Stimulated activated effector memory CD8-positive, alpha-beta T cell treated with anti-CD3 and anti-CD28 coated beads, Interleukin-12 subunit alpha, Interleukin-12 subunit beta, amount 100 ng/mL, for 72 hours (primary cell): ENCODE results near the gene REEP1.
A peak's percentile ranks its signal among the peaks of the same experiment; 100 is the strongest.
"Not testable (repeated sequence)": the region's sequence is repeated elsewhere in the genome, so short reads cannot be mapped to it uniquely, and the experiment has no call there.

Experiments used
- ATAC-seq: fragments of 150-1000 bp; cut with Tn5 transposase; 2 replicates; pipeline ENCODE4 v1.10.0; 2021
- DNase-seq, 2 donors: peaks; one replicate each; pipeline ENCODE4 v3.0.0; 2021 to 2022; ENCODE audit warnings: low spot score in 2 of 2
- H3K27ac Mint-ChIP-seq: one replicate; pipeline ENCODE4 v1.8.0; 2022; ENCODE audit warnings: mild to moderate bottlenecking, mixed read lengths
- H3K36me3 Mint-ChIP-seq: one replicate; pipeline ENCODE4 v1.8.0; 2022; ENCODE audit warnings: mild to moderate bottlenecking, mixed read lengths
- H3K4me1 Mint-ChIP-seq: one replicate; pipeline ENCODE4 v1.8.0; 2022; ENCODE audit warnings: mixed read lengths
- H3K4me3 Mint-ChIP-seq: one replicate; pipeline ENCODE4 v1.8.0; 2022; ENCODE audit warnings: mild to moderate bottlenecking, mixed read lengths
- H3K9me3 Mint-ChIP-seq: one replicate; pipeline ENCODE4 v1.8.0; 2022; ENCODE audit warnings: mixed read lengths

Gene REEP1

DNA sequence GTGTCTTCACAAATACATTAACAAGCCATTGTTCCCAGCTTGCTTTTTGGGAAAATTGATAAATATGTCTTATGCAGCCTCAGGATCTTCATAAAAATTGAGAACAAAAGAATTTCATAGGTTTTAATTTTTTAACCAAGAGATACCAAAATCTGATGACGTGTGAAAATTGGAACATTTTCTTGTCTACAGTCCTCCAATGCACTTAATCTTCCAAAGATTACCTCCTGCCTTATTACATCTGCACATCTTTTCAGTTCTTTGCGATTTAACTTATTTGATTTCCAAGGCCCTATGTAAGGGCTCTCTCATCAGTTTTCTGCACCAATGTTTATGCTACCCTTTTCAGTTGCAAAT is 135.1 kb downstream of the REEP1 start:
- Mint-ChIP-seq H3K9me3 (no peaks in the 10 kb centered on the region), H3K27ac (no peak overlapping the region), H3K4me1 (peaks cover 26% of the 10 kb centered on the region), H3K36me3 (peaks cover 47% of the 10 kb centered on the region), H3K4me3 (no peak overlapping the region)
- ATAC-seq (no peak), DNase-seq (no peak)

GRCh38 chr2:86201671-86202335 is 135.6 kb downstream of the REEP1 start:
- Mint-ChIP-seq H3K9me3 (no peaks in the 10 kb centered on the region), H3K36me3 (peaks cover 42% of the 10 kb centered on the region), H3K27ac (no peak overlapping the region), H3K4me1 (peaks cover 30% of the 10 kb centered on the region), H3K4me3 (no peak overlapping the region)
- DNase-seq (no peak), ATAC-seq (no peak)

- Mint-ChIP-seq H3K36me3 (peaks cover 30% of the 10 kb centered on the region), H3K4me1 (peaks cover 38% of the 10 kb centered on the region), H3K4me3 (peak overlapping the region; percentile 89)
- DNase-seq, H3K9me3 Mint-ChIP-seq, H3K27ac Mint-ChIP-seq, ATAC-seq: not testable (repeated sequence)
Measured at GRCh38 chr2:86200564-86200963, 136.9 kb downstream of the REEP1 start.

GRCh38 chr2:86199834-86200177 is 137.6 kb downstream of the REEP1 start:
- H3K9me3 Mint-ChIP-seq, result no peaks in the 10 kb centered on the region
- no peak for DNase-seq
- peak overlapping the region; percentile 89 for H3K4me3 Mint-ChIP-seq
- H3K27ac Mint-ChIP-seq, result peak overlapping the region; percentile 91
- peaks cover 45% of the 10 kb centered on the region for H3K4me1 Mint-ChIP-seq
- no peak for ATAC-seq
- H3K36me3 Mint-ChIP-seq, result peaks cover 34% of the 10 kb centered on the region

DNA sequence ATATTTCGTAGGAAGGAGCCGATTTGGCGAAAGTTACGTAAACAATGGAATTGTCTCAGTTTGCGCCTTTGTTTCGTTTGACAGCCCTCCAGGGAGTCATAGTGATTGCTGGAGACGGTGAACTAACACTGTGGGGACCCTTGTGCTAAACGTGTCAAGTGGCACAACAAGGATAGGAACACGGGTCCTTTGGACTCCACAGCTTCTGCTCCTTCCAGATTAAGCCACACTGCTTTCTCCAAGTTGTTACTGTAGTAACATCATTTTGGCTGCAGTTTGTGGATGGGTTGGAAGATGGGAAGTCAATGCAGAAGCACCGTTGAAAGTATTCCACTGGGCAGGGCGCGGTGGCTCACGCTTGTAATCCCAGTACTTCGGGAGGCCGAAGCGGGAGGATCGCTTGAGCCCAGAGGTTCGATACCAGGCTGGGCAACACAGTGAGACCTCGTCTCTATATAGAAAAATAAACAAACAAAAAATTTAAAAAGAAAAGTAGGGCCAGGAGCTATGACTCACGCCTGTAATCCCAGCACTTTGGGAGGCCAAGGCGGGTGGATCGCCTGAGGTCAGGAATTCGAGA is 141.5 kb downstream of the REEP1 start:
- Mint-ChIP-seq H3K9me3 (no peaks in the 10 kb centered on the region), H3K4me1 (peaks cover 59% of the 10 kb centered on the region), H3K4me3 (peak overlapping the region; percentile 99), H3K27ac (peak overlapping the region; percentile 98), H3K36me3 (peaks cover 47% of the 10 kb centered on the region)
- ATAC-seq, result no peak
- no peak for DNase-seq

DNA sequence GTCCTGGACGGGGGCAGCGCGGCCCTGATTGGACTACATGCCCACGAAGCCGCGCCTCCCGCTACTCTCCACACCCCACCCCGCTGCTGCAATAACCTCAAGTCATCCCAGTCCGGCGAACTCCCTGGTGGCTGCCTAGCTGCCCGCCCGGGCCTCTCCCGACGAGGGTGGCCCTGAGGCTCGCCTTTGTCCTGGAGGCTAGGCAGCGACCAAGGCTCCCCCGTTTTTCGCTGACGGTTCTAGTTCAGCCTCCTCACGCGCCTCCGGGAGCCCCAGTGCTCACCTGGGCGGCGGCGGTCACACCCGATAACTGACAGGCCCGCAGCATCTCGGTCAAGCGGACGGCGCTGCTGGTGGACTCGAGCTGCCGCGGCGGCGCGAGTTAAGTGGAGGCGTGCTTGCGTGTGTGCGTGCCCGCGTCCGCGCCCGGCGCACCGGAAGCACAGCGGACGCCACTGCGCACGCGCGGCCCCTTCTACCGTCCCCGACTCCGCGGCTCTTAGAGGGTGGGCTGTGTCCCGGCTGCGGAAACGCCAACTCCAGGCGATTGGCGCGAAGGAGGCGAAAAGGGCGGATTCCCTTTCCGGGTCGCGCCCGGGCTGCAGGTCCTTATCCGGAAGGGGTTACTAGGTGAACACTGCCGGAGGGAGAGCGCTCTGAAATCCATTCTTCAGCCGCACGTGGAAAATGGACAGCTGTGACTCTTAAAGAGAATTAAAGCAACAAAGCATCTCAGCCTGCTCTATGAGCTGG is 142.2 kb downstream of the REEP1 start, which contains the start of gene IMMT:
Gene IMMT (minus strand): TSS at position 408 of the 753 bp plus-strand sequence. CDS start 80 bp downstream, at position 328.
- DNase-seq (peak; percentile 93 to 94), ATAC-seq (peak; percentile 94)
- Mint-ChIP-seq H3K9me3 (no peaks in the 10 kb centered on the region), H3K4me1 (peaks cover 59% of the 10 kb centered on the region), H3K4me3 (peak within 1 kb of the TSS; percentile 99), H3K36me3 (peaks cover 54% of the 10 kb centered on the region), H3K27ac (peak within 1 kb of the TSS; percentile 98)

DNA sequence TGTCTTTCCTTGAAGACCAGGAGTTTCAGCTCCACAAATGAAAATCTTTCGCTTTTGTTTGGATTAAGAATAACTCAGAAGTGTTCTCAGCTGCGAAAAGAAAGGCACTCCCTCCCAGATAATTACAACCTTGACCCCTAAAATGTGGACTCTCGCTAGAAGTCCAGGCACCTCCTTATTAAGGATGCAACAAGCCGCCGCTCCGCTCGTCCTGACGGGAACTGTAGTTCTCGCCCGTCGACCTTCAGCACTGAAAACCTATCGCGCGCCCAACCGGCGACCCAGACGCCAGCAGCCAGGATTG is 142.7 kb downstream of the REEP1 start:
- Mint-ChIP-seq H3K4me3 (peak overlapping the region; percentile 99), H3K36me3 (peaks cover 59% of the 10 kb centered on the region), H3K27ac (peak overlapping the region; percentile 98), H3K9me3 (no peaks in the 10 kb centered on the region), H3K4me1 (peaks cover 64% of the 10 kb centered on the region)
- ATAC-seq (no peak), DNase-seq (no peak)

DNA sequence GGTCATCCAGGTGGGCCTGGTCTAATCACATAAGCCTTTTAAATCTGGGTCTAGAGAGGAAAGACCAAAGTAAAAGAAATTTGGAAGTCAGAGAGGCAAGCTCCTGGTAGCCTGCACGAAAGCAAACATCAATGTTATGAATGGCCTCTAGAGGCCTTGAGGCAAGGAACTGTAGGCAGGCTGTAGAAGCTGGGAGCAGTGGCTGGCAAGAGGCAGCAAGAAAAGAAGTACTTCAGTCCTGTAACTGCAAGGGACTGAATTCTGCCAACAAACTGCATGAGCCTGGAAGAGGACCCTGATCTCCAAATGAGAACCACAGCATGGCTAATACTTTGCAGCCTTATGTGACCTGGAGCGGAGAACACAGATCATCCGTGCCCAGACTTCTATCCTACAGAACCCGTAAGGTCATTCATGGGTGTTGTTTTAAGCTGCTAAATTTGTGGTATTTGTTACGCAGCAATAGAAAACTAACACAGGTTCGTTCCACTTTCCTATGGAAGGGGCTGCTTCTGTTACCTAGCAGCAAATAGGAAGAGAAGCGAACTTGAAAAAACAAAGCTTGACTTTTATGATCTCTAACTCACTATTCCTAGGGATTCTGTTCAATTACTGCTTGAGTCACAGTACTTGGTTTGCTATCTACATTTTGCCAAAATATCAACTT is 143.4 kb downstream of the REEP1 start:
- H3K36me3 Mint-ChIP-seq, result peaks cover 59% of the 10 kb centered on the region
- H3K9me3 Mint-ChIP-seq, result no peaks in the 10 kb centered on the region
- peak overlapping the region; percentile 99 for H3K4me3 Mint-ChIP-seq
- ATAC-seq (no peak), DNase-seq (no peak)
- peak overlapping the region; percentile 98 for H3K27ac Mint-ChIP-seq
- peaks cover 64% of the 10 kb centered on the region for H3K4me1 Mint-ChIP-seq

GRCh38 chr2:86189782-86190416 is 147.5 kb downstream of the REEP1 start:
- Mint-ChIP-seq H3K4me3 (no peak overlapping the region), H3K36me3 (peaks cover 63% of the 10 kb centered on the region)

GRCh38 chr2:86186431-86186830 is 151.0 kb downstream of the REEP1 start:
- ATAC-seq (peak; percentile 82), DNase-seq (no peak)
- H3K4me1 Mint-ChIP-seq, result peaks cover 74% of the 10 kb centered on the region
- H3K27ac Mint-ChIP-seq, result peak overlapping the region; percentile 87
- H3K4me3 Mint-ChIP-seq, result peak overlapping the region; percentile 58
- H3K36me3 Mint-ChIP-seq, result peaks cover 46% of the 10 kb centered on the region
- H3K9me3 Mint-ChIP-seq, result no peaks in the 10 kb centered on the region

More at GRCh38 chr2:86189782-86190416, 147.5 kb downstream of the REEP1 start:
- no peak for ATAC-seq
- H3K4me1 Mint-ChIP-seq, result peaks cover 78% of the 10 kb centered on the region
- no peaks in the 10 kb centered on the region for H3K9me3 Mint-ChIP-seq
- DNase-seq, result no peak
- no peak overlapping the region for H3K27ac Mint-ChIP-seq

DNA sequence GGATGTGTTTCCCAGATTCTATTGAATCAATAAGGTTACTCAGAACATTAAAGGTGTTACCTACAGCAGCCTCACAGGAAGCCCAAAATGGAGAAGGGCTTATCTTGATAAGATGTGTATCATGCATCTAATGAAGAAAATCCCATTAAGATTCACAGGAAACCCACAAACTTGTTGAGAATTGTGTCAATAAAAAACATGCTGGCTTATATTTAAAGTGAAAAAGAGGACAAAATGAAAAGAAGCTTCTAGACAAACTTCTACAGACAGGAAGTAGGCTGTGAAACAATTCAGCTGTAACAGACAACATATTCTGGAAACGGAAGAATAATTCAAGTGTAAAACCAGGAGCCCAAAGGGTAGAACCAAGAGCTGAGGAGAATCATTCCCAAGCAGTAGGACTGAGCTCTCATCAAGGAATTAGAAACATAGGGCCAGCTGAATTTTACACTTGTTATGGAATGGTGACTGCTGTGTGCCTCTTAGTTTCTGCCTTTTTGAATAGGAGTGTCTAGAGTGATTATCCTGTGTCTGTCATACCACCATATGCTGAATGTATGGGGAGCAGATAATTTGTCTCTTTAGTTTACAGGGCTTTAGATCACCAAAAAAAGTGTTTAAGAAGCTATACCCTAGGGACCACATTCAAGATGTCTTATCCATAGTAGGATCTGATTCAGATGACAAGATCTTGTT is 151.8 kb downstream of the REEP1 start:
- DNase-seq, result no peak
- Mint-ChIP-seq H3K4me1 (peaks cover 68% of the 10 kb centered on the region), H3K36me3 (peaks cover 46% of the 10 kb centered on the region), H3K4me3 (peak overlapping the region; percentile 58), H3K27ac (peak overlapping the region; percentile 87), H3K9me3 (no peaks in the 10 kb centered on the region)
- peak; percentile 63 for ATAC-seq

GRCh38 chr2:86176597-86176996 is 160.8 kb downstream of the REEP1 start:
- DNase-seq (no peak), ATAC-seq (no peak)
- H3K9me3 Mint-ChIP-seq, result no peaks in the 10 kb centered on the region
- H3K4me1 Mint-ChIP-seq, result peaks cover 21% of the 10 kb centered on the region
- H3K36me3 Mint-ChIP-seq, result peaks cover 100% of the 10 kb centered on the region
- no peak overlapping the region for H3K4me3 Mint-ChIP-seq
- no peak overlapping the region for H3K27ac Mint-ChIP-seq

DNA sequence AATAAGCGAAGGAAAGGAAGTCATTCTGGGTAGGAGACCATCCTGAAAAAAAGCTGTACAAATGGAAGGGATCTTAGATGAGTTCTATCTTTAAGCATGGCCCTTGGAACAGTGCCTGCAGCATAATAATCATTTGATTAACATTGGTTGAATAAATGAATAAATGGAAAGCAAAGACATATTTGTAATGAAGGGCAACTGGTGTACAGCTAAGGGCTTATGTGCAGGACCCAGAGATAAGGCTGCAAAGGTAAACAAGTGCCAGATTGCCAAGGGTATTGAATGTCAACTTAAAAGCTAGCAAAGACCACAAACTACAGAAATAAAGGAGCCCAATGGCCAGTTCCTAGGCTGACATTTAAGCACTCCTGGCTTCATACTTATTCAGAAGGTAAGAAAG is 161.6 kb downstream of the REEP1 start:
- DNase-seq, result no peak
- Mint-ChIP-seq H3K9me3 (no peaks in the 10 kb centered on the region), H3K4me3 (no peak overlapping the region), H3K27ac (peak overlapping the region; percentile 29), H3K4me1 (peaks cover 21% of the 10 kb centered on the region), H3K36me3 (peaks cover 100% of the 10 kb centered on the region)
- no peak for ATAC-seq

DNA sequence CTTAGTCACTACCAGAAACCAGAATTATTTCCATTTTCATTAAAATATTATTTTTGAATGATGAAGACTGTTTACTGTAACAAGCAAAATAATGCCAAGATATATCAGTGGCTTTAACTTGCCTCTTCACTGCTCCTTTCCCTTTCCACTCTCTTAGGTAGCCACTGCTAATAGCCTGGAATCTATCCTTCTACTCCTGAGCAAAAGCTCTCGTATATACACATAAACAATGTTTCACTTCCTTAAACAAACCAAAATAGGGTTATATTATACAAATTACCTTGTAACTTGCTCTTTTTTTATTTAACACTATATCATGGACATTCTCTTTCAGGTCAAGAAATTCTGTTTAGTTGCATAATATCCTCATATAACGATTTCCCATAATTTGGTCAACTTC is 163.0 kb downstream of the REEP1 start:
- ATAC-seq, result no peak
- no peak overlapping the region for H3K4me3 Mint-ChIP-seq
- no peaks in the 10 kb centered on the region for H3K9me3 Mint-ChIP-seq
- peak overlapping the region; percentile 33 for H3K27ac Mint-ChIP-seq
- H3K36me3 Mint-ChIP-seq, result peaks cover 100% of the 10 kb centered on the region
- peaks cover 26% of the 10 kb centered on the region for H3K4me1 Mint-ChIP-seq
- no peak for DNase-seq

DNA sequence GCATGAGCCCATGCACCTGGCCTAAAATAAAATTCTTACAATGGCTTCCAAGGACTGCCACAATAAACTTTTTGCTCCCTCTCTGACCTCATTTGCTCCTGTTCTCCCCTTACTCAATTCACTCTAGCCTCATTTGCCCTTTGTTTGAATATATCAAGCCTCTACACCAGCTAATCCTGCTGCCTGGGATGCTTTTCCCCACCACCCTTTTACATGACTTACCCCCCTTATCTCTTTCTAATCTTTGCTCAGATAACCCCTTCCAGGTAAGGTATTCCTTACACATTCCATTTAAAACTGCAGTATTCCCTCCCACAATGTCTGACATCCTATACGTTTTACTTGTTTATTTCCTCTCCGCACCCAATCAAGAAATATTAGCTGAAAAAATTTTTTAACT is 164.8 kb downstream of the REEP1 start:
- DNase-seq, result no peak
- H3K9me3 Mint-ChIP-seq, result no peaks in the 10 kb centered on the region
- H3K4me1 Mint-ChIP-seq, result peaks cover 32% of the 10 kb centered on the region
- ATAC-seq, result no peak
- peak overlapping the region; percentile 39 for H3K27ac Mint-ChIP-seq
- H3K36me3 Mint-ChIP-seq, result peaks cover 100% of the 10 kb centered on the region
- H3K4me3 Mint-ChIP-seq, result no peak overlapping the region
